HG03108 (cell line): Measurements from ENCODE around the gene SCAMP2.
"Not testable (repeated sequence)": the region's sequence is repeated elsewhere in the genome, so short reads cannot be mapped to it uniquely, and the experiment has no call there.

ENCODE experiments used
- ATAC-seq: cut with Tn5 transposase; IDR thresholded peaks from one replicate; pipeline ENCODE4 v1.9.1; 2021; ENCODE audit warnings: moderate library complexity; ENCODE audit not compliant: unreplicated experiment

SCAMP2 gene, protein sequence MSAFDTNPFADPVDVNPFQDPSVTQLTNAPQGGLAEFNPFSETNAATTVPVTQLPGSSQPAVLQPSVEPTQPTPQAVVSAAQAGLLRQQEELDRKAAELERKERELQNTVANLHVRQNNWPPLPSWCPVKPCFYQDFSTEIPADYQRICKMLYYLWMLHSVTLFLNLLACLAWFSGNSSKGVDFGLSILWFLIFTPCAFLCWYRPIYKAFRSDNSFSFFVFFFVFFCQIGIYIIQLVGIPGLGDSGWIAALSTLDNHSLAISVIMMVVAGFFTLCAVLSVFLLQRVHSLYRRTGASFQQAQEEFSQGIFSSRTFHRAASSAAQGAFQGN

DNA sequence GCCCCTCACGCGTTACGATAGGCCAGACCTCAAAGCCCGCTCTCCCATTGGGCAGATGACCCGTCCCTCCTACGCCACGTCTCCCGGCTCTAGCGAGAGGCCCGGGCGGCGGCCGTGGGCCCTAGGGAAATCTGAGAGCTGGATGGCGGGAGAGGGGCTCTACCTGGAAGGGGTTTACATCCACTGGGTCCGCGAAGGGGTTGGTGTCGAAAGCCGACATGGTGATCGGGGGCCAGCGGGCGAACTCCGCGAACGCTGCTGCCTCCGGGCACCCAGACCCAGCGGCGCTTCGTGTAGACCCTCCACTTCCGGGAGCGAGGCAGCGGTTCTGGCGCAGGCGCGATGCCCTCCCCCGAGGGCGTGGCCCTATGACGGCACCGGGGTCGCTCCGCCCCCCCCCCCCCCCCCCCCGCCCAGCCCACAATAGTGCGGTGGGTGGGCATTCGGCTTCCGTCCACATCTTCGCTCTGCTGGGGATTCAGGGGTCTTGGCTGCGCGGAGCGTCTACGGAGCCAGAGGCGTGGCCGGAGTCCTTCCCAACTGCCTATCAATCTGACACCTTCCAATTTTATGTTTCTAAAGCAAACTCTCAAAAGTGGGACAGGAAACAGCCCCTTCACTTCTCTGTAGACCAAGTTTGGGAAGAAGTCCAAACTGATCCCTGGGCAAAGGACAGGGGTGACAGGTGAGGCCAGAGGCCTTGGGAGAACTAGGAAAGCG, at the start of gene SCAMP2:
SCAMP2 (minus strand) TSS at position 330 of the 720 bp plus-strand sequence; CDS start at position 220, 110 bp downstream.
- peak; percentile 71 for ATAC-seq

DNA sequence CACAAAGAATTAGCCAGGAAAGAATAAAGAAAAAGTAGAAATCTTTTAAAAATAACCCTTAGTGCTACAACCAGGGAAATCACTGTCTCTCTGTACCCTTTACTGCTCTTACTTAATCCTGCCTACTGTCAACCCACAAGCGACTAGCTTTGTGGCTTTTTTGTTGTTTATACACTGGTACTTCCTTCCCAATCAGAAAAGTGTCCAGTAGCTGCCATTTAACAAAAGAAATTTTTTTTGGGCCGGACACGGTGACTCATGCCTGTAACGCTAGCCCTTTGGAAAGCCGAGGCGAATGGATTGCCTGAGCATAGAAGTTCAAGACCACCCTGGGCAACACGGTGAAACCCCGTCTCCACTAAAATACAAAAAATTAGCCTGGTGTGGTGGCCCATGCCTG, 47.3 kb upstream of the SCAMP2 start:
- no peak for ATAC-seq

DNA sequence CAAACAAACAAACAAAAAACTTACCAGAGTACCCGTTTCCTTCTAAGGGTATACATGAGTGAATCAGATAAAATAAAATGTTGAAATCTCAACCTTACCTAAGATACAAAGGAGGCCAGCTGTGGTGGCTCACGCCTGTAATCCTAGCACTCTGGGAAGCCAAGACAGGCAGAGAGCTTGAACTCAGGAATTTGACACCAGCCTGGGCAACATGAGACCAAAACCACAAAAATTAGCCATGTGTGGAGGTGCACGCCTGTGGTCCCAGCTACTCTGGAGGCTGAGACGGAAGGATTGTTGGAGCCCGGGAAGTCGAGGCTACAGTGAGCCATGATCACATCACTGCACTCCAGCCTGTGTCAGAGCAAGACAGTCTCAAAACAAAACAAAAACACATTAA, 44.5 kb upstream of the SCAMP2 start:
- ATAC-seq: no peak

DNA sequence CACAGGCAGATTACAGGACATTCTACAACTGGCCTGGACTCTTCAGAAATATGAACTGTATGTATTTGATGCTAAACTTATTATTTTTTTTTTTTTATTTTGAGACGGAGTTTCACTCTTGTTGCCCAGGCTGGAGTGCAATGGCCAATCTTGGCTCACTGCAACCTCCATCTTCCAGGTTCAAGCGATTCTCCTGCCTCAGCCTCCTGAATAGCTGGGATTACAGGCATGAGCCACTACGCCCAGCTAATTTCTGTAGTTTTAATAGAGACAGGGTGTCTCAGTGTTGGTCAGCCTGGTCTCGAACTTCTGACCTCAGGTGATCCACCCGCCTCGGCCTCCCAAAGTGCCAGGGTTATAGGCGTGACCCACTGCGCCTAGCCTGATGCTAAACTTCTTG, 40.6 kb upstream of the SCAMP2 start:
- ATAC-seq: not testable (repeated sequence)

DNA sequence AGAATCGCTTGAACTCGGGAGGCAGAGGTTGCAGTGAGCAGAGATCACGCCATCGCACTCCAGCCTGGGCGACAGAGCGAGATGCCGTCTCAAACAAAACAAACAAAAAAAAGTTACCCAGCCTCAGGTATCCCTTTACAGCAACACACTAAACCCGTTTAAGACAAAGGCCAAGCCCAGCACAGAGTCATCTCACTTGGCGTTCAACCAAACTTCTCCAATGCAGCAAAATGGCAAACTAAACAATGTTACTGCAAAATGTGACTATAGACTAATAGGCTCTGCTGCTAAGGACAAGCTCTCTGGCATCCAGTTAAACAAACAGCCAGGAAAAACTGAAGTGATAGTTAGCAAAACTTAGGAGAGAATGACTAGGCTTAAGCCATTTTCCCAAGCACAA, 39.9 kb upstream of the SCAMP2 start:
- ATAC-seq: no peak

DNA sequence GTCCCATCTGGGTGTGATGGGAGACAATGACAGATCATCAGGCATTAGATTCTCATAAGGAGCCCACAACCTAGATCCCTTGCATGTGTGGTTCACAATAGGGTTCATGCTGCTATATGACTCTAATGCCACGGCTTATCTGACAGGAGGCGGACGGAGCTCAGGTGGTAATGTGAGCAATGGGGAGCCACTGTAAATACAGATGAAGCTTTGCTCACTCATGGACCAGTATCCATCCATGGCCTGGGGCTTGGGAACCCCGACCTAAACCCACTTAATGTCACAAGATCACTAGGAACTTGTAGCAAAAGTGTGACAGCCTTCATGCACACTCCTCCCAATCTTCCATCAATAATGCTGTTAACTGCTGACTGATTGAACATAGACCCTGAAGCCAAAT, 35.5 kb upstream of the SCAMP2 start:
- ATAC-seq: no peak

DNA sequence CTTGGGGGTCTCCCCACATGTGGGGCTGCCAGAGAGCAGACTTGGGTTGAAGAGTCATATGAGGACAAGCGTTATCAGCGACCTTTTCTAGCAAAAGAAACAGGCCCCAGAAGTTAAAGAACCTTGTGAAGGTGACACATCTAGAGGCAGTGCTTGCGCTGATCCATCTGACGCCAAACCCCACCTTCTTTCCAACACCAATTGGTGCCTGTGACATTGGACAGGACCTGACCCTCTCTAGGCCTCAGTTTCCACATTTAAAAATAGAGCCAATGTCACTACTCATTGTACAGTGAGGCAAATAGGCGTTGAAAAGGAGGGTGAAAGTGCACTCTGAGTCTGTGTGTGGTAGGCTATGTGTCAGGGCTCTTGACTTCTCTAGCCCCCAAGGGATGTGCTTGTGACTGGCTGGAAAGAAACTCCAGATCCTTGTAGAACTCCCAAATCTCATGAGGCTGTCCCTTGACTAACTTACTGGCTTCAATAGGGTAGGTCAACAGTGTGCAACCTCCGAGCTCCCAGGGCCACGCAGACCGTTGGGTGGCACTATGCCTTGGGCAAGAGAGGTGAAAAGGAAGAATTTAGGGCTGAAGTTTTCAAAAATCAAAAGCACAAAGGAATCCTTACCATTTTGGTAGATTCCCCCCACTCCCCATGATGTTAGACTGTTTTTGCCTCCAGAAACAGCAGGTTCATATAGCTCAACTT, 34.2 kb upstream of the SCAMP2 start:
- no peak for ATAC-seq

DNA sequence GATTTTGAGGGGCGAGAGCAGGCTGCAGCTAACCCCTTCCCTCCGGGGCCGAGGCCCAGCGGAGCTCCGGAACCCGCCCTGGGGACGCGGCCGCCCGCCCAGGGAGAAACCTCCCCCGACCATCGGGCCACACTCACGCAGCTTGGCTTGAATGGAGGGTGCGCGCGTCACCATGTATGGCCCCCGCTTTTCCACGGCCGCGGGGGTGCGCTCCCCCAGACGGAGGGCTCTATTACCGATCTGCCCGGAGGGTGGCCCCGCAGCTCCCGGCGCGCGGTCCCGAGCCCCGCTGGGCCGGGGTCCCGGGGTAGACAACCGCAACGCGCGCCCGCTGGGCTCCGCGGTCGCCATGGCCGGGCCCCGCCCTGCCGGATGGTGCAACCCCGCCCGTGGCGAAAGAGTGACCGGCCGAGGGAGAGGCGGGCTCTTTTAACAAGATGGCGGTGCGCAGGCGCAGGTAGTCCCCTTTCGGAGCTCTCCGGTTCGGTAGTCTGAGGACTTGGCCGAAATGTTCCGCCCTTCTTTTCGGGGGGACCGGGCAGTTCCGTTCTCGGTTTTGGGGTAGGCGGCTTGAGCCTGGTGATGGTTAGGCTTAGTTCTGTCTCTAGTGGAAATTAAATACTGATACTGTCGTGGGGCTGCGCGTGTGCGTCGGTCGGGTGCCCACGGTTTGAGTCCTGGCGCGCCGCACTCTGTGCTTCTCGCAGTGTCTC, 33.4 kb upstream of the SCAMP2 start, which contains the start of gene FAM219B:
FAM219B (minus strand) TSS at position 402 of the 713 bp plus-strand sequence; CDS start at position 351, 51 bp downstream.
- peak; percentile 90 for ATAC-seq

DNA sequence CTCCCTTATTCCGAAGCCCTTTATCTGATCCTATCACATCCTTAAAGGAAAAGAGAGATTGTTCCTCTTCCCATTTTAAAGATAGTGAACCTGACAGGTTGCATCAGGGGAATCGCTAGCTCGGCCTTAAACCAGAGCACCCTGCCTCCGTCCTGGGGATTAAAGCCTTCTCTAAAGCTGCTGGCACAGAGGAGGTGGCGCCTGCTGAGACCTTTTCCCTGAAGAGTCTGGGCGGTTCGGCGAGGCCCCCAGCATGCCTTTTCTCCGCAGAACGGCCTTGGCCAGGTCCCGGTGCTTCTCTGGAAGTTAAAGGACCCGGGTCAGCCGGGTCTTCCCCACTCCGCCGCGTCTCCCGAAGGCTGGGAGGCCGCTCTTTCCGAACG, 32.9 kb upstream of the SCAMP2 start:
- ATAC-seq: no peak

DNA sequence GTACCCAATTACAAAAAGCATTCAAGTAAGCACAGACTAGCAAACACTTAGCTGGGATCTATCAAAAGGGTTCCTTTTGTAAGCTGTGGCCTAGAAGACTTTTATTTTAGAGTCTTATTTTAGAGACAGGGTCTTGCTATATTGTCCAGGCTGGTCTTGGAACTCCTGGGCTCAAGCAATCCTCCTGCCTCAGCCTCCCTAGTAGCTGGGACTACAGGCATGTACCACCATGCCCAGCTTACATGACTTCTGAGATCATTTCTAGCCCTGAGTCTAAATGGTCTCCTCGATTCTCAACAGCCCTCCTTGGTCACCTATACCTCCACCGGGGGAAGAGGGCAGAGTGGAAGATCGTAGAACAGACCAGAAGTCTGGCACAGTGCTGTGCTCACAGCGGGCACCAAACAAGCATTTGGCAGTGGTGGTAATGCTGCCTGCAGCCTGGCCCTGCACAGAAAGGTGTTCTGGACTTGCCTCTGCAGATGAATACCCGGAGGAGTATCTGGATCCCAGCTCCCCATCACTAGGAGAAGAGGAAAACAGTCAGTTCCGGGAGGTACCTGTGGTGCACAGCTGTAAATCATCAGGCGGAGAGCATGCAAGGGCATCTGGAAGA, 31.1 kb upstream of the SCAMP2 start:
- ATAC-seq: no peak

DNA sequence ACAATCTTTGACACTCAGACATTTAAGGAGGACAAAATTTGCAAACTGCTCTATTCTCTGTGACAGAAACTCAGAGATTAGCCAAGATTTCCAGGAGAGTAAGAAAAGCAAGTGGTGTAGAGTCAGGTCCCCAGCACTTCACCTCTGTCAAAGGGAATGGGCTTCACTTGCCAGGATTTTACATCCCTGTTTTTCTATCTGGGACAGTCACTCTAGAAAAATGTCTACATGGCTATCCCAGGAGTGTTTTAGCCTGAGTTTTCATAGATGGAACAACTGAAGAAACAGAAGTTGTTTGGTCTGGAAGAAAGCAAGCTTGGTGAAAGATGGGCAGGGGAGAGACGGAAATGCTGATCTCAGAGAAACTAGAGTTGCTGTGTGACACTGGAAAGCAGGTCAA, 30.5 kb upstream of the SCAMP2 start:
- ATAC-seq: no peak

DNA sequence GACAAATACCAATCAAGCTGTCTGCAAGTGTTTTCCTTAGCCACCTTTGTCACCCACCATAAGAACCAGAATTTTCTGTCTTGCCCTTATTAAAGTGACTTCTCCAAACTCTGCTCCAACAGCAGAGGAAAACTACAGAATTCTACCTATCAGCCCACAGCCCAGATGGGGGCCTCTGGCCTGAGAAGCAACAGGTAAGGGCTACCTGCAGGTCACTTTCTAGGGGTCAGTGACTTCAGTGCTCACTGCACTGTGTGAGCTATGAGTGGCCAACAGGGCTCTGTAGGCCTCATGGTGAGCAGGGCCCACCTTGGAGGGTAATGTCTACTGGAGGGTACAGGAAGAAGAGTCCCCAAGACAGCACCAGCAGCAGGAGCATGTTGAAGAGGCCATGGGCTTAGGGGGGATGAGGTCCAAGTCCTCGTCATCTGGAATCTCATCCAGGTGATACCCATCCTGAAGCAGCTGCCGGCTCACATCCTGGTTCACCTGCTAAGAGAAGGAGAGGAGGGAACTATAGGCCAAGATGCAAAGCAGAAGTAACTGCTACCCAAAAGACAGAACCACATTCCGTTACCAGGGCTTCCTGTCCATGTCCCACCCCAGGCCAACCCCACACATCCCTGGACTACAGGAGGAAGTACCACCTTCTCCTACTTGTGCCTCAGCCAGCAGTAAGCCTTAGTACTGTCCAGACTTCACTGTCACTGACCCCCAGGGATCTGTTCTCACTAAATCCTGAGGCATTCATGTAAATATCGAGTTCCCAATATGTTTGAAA, 29.3 kb upstream of the SCAMP2 start:
- ATAC-seq: no peak

DNA sequence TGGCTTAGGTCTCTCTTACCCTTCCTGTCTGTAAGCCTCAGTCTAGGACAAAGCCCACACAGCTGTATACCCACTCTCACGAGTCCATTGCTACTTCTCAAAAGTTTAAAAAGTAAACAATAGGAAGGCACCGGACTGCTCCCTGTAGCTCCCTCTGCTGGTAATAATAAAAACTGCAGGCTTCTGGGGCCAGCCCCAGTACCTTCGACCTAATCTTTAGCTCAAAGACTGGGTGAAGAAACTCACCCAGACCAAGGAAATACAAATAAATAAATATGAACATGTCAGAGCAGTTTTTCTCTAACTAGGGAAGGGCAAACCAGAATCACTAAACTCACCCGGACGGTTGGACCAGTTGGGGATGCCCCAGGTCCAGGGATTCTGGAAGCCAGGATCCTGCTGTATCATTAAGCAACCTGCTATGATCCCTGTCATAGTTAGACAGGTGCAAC, 28.5 kb upstream of the SCAMP2 start:
- ATAC-seq: no peak

DNA sequence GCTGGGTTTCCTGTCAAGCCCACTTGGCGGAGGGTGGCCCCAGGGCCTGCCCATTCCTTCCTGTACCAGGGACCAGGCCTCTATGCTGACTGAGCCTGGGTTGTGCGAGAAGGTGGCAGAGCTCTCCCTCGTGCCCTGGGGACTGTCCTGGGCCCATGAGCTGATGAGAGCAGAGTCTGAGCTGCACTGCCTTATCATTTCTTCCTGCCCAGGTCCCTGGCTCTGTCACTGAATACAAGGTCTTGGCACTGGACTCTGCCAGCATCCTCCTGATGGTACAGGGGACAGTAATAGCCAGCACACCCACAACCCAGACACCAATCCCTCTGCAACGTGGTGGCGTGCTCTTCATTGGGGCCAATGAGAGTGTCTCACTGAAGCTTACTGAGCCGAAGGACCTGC, 24.1 kb upstream of the SCAMP2 start:
- ATAC-seq: no peak

DNA sequence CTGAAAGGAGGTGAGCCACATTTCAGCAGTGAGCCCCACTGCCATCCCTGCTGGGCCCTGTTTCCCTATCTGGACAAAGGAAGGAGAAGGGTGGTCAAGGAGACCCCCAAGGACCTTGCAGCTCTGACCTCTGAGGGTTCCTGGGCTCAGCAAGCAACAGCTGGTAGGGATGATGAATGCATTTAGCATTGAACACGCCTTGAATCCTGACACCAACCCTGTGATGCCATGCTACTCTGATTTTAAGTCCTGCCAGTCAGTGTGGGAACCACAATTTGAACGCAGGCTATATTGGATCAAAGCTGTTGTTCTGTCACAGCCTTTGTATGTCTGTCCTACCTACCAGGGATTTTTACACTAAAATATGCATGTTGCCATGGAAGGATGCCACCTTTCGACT, 23.2 kb upstream of the SCAMP2 start:
- no peak for ATAC-seq

DNA sequence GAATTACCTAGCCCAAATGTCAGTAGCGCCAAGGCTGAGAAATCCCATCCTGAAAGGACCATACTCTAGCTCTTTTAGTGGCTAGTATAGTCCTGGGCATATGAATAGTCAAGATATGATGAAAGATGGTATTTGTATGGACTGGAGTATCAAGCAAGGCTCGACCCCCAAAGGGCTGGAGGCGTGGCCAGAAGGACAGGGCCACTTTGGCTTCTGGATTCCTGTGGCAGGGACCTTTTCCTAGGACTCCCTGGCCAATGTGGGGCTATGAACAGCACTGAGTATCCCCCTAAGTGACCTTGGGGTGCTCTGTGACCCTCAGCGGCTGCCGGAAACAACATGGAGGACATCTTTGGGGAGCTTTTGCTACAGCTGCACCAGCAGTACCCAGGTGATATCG, 22.7 kb upstream of the SCAMP2 start:
- no peak for ATAC-seq

DNA sequence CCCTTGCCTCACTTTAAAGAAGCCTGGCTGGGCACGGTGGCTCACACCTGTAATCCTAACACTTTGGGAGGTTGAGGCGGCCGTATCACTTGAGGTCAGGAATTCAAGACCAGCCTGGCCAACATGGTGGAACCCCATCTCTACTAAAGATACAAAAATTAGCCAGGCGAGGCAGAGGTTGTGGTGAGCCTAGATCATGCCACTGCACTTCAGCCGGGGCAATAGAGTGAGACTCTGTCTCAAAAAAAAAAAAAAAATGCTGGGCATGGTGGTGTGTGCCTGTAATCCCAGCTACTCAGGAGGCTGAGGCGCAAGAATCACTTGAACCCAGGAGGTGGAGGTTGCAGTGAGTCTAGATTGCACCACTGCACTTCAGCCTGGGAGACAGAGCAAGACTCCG, 21.2 kb upstream of the SCAMP2 start:
- ATAC-seq: not testable (repeated sequence)

DNA sequence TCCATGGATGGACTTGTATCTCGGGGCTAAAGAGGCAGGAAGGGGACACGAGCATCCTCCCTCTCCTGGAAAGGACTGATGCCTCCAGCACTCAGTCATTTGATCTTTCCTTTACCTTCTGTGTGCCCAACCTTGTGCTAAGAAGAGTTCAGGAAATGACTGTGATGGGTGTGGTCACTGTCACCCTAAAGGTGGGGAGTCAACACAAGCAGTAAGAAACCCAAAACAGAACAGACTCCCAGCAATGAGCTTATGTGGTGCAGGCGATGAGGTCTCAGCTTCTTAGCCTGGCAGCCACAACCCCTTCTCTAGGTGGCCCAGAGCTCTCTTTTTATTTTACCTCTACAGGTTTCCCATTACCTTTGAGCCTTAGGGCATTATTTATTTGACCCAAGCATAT, 20.5 kb upstream of the SCAMP2 start:
- no peak for ATAC-seq

DNA sequence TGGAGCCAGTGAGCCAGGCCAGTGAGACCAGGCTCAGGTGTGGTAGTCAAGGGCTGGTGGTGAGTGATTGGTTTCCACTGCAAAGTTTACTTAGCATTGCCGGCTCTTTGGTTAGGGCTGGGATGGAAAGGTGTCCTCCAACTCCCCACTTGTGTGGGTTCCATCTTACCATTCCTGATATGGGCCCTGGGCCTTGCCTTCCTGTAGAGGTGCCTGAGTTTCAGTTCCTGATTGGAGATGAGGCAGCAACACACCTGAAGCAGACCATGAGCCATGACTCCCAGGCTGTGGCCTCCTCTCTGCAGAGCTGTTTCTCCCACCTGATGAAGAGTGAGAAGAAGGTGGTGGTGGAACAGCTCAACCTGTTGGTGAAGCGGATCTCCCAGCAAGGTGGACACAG, 19.8 kb upstream of the SCAMP2 start:
- ATAC-seq: no peak

DNA sequence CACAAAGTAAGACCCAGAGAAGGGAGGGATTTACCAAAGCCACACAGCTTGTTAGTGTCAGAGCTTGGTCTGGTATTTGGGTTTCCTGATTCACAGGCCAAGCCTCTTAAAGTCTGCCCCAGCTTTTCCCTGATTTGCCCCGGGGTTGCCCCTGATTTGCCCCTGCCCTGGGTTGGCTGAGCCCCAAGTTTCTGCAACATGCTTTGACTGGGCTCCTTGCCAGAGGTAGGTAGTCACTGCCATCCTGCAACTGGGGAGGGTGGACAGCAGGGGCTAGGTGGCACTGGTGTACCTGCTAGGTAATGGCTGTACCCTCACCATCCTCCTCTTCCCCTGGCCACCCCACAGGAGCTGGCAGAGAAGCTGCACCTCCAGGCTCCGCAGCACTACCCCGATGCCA, 19.1 kb upstream of the SCAMP2 start:
- no peak for ATAC-seq
